GM18951 (cell line): ENCODE results near the gene OTOF.

ENCODE experiments used
- POLR2A ChIP-seq: IDR thresholded peaks from 4 replicates; pipeline ENCODE4 v1.6.1; 2011; ENCODE audit warnings: mild to moderate bottlenecking; ENCODE audit not compliant: insufficient read length, insufficient read depth; ENCODE audit errors: extremely low read depth
- in situ Hi-C: fragments of 300-500 bp; cut with MboI; formaldehyde crosslinking; loops from one replicate; pipeline ENCODE4 v1.12.0; 2022; ENCODE audit warnings: low sequenced_read_pairs, mixed read lengths, inconsistent platforms; ENCODE audit not compliant: unreplicated experiment

The OTOF gene

DNA sequence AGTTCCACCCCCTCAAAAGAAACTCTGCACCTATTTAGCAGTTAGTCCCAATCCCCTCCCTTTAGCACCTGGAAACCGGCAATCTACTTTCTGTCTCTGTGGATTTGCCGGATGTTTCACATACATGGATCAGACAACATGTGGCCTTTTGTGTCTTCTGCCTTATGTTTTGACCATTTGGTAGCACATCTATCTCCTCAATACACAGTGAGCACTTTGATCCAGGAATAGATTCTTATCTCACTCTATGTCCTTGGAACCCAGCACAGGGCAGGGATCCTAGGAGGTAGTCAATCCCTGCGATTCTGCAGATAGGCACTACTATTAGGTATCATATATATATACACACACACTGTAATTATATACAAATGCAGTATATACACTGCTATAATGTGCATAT lies 3.8 kb upstream of the OTOF start:
- no peak for TF ChIP-seq POLR2A
- in situ Hi-C loops, result no loop called here

DNA sequence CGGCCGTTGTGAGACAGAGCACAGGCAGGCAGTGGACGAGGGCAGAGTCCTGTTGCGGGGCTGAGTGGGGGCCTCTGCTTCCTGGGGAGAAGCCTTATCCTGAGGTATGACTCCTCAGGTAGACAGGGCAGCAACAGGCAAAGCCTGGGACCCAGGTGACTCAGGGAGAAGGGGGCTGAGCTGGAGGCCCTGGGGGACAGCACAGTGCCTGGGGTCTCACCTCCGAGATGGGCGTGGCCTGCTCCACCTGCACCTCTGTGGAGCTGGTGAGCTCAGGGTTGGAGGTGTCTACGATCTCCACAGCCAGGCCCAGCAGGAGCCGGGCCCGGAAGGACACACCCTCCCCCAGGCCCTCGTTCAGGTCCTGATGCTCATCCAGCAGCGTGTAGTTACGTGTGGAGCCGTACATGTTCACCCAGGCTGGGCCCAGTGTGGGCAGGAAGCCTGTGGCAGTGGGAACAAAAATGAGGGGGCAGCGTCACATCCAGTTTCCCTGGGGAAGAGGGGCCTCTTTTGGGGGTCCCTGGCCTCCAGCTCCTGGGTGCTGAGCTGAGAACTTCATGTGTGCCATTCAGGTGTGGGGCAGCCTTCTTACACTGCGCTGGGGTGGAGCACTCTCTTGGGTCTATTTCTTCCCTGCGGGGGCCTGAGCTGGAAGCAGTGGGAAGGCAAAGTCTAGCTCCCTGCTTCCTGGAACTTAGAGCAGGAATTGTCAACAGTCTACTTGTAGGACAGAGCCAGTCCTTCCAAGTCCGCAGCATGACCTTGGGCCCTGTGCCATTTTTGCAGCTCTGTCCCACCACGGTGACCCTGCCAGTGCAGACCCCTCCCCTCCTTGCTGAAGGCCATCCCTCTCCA lies 2.9 kb upstream of the OTOF start:
- in situ Hi-C loops, result no loop called here
- no peak for TF ChIP-seq POLR2A

DNA sequence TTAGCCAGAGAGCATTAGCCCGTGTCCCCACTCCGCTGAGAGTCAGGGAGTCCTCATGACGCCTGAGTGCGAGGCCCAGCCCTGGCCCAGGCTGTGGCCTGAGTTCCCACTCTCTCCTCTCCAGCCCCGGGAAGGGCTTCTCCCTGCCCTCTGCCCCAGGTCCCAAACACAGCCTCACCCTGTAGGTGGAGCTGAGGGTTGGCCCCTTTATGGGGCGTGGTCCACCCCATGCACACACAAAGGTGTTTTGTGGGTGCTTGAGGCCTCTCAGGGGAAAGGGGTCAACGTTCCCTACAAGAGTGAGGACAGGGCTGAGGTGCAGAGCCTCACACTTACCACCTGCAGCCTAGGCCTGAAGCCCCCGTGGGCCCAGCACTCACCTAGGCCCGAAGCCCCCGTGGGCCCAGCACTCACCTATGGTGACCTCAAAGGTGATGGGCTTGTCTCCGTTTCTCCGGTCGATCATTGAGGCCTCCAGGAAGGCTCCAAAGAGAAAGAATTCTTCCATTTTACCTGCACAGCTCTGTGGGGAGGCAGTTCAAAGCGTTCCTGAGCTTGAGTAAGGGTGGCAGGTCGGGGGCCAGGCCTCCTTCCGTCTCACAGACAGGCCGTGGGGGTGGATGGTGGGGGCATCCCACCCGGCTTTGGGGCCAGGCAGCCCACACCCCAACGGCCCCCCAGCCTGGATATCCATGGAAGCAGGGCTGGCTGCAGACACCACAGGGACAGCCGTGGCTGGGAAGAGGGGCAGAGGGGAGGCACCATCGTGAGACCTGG lies 2.1 kb upstream of the OTOF start:
- in situ Hi-C loops, result no loop called here

DNA sequence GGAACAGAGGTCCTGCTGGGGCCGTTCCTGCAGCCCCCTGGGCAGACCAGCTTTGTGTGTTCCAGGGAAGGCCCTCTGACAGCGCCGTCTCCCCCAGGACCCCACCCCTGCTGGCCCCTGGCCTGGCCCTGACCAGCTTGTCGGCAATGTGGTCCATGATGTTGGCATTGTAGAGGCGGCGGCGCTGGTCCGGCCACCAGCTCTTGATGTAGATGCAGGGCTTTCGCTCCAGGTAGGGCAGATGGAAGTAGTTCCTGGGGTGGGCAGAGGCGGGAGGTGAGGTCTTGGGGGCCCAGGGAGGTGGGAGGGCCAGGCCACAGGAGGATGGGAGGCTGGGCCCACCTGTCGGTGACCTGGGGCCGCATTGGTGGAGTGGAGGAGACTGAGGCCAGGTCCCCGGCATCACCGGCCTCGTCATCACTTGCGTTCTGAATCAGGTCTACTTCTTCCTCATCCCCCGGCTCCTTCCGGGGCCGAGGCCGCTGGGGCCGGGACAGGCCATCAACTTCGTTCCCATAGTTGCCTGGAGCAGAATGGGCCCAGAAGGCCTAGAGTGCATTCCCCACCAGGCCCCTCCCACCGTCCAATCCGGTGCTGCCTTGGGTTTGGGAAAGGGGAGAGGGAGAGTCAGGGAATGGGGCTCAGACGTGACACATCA lies 1.3 kb upstream of the OTOF start:
- in situ Hi-C loops, result no loop called here

More for the DNA sequence above, 2.1 kb upstream of the OTOF start:
- TF ChIP-seq POLR2A, result no peak

DNA sequence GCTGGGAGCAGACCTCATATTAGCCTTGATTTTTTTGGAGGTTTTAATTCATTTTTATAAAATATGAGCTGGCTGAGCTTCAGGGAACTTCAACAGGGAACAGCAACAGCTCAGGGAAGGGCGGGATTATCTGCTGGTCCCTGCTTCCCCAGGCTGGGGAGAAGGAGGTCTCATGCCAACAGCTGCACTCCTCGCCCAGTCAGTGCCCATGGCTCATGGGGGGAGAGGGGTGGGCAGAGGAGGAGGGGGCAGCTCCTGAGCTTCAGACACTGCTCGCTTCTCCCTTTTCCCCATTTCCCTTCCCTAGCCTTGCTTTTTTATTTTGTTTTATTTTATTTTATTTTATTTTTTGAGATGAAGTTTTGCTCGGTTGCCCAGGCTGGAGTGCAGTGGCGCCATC lies 442 bp upstream of the OTOF start:
- TF ChIP-seq POLR2A, result no peak
- in situ Hi-C loops, result no loop called here

More for the DNA sequence above, 1.3 kb upstream of the OTOF start:
- TF ChIP-seq POLR2A, result no peak

DNA sequence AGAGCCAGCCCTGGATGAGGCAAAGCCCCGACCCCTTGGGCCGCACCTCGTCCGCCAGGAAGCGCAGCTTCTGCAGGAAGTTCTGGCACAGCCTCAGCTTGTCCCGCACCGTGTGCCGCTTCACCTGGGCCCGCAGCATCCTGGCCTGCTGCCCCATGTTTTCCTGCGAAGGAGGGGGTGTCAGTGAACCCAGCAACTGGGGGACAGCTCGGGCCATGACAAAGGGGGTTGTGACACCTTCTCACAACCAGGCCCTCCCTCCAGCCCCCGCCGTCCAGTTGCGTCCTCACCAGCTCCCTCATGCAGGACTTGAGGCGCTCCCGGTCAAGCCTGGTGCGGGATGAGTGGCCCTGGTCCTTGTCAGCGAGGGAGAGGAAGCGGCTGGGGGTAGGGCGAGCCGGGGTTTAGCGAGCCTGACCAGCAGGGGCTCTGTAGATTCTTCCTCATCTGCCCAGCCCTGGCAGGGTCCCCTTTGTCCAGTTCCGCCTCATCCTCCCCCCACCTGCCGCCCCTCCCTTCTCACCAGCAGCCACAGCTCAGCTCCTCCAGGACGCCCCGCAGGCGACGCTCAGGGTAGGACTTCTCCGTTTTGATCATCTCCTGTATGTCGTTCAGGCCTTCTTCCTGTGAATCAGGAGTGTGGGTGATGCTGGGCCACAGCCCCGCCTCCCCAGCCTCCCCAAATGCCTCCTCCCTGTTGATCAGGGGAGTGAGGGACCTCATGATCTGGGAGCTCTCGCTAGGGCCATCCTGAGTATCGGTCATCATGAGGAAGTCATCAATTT lies 606 bp downstream of the OTOF start:
- no peak for TF ChIP-seq POLR2A
- in situ Hi-C loops, result no loop called here

DNA sequence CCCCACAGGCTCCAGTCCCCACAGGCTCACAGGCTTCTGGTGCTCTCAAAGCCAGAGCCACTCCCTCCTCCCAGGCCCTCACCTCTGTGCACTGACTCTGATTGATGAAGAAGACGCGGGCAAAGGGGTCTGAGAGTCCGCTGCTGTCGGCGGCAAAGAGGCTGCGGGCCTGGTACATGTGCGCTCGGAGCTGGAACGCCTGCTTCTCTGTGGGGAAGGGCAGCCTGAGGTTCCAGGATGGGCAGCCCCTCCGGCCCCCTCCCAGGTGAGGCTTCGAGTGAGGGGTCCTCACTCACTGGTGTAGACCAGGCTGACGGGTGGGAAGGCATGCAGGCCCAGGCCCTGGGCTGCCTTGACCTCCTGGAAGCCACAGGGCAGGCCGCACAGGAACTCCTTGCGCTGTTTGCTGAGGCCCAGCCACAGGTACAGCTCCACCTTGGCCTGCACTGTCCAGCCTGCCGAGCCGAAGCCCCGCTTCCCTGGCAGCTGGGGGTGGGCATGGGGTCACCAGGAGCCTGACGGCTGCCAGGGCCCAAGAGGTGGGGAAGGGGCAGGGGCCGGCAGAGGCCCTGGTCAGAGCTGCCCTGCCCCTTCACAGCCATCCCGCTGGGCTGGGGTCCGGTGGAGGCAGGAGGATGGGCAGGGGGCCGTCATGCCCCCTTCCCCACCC lies 2.0 kb downstream of the OTOF start:
- TF ChIP-seq POLR2A, result no peak
- in situ Hi-C loops, result no loop called here

DNA sequence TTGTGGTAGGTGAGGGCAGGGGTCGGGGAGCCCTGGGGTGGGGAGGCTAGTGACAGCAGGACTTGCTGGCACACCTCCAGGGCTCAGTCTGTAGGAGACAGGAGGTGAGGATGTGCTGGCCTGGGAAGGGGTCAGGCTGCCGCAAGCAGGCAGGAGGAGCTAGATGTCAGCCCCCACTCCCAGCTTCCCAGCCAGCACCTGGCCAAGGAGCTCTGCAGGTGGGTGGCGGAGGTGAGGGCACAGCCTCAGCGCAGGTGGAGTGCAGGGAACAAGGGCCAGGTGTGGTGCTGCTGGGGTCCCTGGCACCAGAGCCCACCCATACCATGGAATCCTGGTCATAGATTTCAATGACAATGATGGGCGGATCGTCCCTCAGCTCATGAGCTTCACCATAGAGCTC lies 2.9 kb downstream of the OTOF start:
- in situ Hi-C loops, result no loop called here
- TF ChIP-seq POLR2A, result no peak

DNA sequence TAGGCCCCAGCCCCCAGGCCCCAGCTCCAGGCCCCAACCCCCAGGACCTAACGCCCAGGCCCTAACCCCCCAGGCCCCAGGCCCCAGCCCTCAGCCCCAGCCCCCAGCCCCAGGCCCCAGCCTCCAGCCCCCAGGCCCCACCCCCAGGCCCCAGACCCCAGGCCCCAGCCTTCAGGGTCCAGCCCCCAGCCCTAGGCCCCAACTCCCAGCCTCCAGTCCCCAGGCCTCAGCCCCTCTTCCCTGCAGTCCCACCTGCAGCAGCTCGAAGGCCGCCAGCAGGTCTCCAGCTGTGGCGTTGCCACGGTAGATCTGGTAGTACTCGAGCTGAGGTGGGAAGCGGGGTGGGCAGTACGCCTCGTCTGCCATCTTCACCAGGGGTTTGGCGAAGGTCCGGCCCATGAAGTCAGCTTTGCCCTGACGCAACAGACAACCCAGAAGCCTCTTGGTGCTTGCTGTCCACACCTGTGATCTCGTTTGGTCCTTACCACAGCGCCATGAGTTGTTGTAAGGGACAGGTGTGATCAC lies 3.6 kb downstream of the OTOF start:
- in situ Hi-C loops, result no loop called here
- TF ChIP-seq POLR2A, result no peak

DNA sequence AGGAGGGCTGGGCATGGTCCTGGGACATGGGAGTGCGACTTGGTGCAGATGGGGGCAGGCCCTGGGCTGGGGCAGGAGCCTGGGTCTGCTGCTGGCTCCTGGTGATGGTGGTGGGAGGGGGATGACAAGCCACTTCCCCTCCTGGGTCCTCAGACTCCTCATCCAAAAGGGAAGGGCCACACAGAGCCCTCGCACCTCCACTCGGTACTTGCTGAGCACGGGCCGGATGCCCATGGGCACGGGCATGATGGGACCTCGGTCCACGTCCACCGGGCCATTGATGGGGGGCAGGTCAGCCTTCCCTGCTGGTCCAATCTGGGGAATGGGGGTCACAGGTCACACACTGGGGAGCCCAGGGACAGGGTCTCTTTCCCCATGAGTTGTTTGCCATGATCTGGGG lies 4.1 kb downstream of the OTOF start:
- in situ Hi-C loops, result no loop called here
- TF ChIP-seq POLR2A, result no peak

DNA sequence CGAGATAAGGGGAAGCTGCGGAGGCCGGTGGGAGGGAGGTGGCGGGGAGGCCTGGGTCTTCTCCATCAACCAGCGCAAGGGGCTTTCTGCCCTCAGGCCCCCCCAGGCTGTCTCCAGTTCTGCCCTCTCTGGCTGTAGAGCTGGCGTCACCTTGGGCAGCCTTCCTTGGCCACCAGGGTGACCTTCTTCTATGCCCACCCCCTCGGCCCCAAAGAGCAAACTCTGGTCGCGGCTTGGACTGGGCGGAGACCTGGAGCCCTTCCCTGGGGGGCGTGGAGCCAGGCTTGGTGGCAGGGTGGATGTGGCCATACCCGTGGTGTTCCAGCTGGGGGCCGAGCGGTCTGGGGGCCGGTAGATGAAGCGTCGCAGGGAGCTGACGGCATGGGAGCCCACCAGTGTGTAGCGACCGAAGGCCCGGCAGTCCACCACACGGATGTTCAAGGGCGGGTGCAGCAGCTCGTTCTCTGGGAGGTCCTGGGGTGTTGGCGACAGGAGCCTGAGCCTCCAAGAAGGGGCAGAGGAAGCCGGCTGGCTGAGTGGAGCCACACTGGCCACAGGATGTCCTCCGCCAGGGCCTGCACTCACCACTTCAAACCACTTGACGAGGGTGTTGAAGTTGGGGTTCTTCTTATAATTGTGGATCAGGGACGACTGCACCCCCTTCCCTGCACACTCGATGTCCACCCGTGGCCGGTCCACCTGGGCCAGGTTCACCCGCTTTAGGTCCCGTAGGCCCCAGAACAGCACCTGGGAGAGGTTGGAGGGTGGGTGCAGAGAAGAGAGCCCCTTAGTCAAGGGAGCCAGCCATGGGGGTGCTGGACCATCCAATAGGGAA lies 4.9 kb downstream of the OTOF start:
- in situ Hi-C loops, result no loop called here
- TF ChIP-seq POLR2A, result no peak
